Head of caudate nucleus (tissue), 42 donors: ENCODE measurements around the gene SPDYE6.
"Not testable (repeated sequence)": the region's sequence is repeated elsewhere in the genome, so short reads cannot be mapped to it uniquely, and the experiment has no call there.

Experiments
- DNase-seq, 42 donors: peaks; one replicate each; pipeline versions ENCODE4 v3.0.0 to v3.0.0-alpha.2; 2020 to 2021; ENCODE audit warnings: mixed read lengths in 7 of 42
- intact Hi-C: fragments of 100-400 bp; cut with DNase I; formaldehyde crosslinking; loops from one replicate; pipeline ENCODE4 v1.15.0; 2022

Gene SPDYE6

DNA sequence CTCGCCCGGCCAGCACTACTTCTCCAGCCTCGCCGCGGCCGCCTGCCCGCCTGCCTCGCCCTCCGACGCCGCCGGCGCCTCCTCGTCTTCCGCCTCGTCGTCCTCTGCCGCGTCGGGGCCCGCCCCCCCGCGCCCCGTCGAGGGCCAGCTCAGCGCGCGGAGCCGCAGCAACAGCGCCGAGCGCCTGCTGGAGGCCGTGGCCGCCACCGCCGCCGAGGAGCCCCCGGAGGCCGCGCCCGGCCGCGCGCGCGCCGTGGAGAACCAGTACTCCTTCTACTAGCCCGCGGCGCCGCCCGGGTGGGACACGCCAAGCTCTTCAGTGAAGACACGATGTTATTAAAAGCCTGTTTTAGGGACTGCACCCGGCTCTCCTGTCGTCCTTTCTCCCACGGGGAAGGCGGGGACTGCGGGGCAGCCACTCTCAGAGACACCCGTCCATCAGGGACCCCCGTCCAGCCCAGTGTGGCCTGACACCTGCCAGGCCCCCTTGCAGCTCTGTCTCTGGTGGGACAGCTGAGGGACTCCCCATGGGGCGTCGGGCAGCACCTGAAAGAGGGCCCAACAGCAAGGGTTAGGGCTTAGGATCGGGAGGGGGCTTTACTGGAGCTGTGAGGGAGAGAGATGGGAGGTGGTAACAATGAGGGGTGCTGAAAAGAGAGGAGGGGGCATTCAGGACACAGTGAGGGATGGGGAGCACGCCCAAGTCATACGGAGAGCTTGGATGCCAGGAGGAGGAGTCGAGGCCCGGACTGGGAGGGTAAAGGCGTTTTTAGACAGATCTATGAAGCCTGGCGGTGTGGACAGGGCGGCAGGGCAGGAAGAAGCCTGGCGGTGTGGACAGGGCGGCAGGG is 34.7 kb downstream of the SPDYE6 start:
- intact Hi-C loops, result no loop called here
- DNase-seq, result peak in 6 of 42 donors; percentile 2 to 23 (median 10)

DNA sequence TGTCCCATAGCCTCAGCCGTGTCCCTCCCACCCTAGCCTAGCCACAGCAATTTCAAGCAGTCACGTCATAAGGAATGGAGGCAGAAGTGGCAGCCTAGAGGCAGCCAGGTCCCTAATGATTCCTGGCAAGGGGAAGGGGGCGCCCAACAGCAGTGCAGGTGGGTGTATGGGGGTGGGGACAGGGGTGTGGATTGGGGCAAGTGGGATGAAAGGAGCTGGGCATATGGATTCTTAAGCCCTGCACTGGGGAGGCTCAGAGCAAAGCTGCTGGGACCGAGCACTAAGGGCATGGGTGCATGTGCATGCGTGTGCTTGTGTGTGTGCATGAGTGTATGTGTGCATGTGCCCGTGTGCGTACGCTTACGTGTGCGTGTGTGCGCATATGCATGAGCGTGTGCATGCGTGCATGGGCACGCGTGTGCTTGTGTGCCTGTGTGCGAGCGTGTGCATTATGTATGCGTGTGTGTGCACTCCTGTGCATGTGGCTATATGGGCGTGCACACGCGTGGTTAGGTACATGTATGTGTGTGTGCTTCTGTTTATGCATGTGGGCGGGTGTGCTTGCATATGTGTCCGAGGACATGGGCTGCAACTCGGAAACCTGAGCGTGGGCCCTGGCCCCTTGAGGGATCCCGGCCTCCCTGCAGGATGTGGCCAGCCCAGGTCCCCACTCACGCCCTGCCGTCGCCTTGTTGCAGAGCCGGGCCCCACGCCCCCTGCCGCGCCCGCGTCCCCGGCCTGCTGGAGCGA is 35.5 kb downstream of the SPDYE6 start:
- DNase-seq, result peak in 3 of 42 donors; percentile 12 to 22 (median 18)
- intact Hi-C loops, result no loop called here

DNA sequence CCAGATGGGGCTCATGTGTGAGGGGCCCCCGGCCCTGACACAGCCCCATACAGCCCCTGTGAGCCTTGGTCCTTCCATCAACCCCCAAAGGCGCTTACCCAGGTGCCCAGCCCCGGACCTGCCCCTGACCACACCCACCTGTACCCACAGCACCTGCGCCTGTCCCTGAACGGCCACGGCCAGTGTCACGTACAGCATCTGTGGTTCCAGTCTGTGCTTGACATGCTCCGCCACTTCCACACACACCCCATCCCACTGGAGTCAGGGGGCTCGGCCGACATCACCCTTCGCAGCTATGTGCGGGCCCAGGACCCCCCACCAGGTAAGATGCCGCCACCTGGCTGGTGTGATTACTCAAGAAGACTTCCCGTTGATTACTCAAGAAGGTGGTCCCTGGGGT is 36.1 kb downstream of the SPDYE6 start:
- intact Hi-C loops, result no loop called here
- DNase-seq, result peak in 2 of 42 donors; percentile 9 to 14

DNA sequence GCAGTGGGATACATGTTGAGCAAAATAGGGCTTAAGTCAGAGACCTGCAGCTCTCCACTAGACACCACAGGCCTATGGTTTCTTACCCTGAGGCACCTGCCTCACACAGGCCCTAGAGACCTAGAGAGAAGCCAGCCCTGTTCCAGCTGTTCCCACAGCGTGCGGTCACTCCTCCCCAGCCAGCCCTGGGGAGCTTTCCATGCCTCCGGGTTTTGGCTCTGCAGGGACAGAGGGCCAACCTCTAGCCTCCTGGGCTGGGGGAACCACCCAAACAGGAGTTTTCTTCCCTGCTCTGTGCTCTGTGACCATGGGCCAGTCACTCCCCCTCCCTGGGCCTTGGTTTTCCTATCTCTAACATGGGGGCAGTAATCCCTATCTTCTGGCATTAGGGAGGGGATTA is 36.6 kb downstream of the SPDYE6 start:
- intact Hi-C loops, result no loop called here

DNA sequence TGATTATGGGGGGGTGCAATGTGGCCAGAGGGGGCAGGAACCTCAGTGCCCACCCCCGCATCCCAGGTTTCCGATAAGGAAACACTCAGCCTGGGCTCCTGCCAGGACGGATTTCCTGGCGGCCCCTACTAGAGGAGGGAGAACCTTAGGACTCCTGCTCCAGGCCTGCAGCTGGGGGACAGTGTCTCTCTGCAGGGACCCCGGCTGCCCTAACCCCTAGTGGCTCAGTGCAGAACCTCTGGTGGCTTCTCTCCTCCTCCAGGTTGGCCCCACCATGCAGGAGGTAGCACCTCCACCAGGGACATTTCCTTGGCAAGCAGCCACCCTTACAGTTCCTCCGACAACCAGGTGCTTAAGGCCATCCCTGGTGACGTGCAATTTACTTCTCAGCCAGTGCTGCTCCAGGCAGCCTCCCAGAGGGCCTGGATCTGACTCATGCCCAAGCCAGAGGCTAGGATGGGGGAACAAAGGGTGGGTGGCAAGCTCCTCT is 37.7 kb downstream of the SPDYE6 start:
- DNase-seq, result no peak
- intact Hi-C loops, result no loop called here

More for the DNA sequence above, 36.6 kb downstream of the SPDYE6 start:
- peak in 1 of 42 donors; percentile 0 for DNase-seq

DNA sequence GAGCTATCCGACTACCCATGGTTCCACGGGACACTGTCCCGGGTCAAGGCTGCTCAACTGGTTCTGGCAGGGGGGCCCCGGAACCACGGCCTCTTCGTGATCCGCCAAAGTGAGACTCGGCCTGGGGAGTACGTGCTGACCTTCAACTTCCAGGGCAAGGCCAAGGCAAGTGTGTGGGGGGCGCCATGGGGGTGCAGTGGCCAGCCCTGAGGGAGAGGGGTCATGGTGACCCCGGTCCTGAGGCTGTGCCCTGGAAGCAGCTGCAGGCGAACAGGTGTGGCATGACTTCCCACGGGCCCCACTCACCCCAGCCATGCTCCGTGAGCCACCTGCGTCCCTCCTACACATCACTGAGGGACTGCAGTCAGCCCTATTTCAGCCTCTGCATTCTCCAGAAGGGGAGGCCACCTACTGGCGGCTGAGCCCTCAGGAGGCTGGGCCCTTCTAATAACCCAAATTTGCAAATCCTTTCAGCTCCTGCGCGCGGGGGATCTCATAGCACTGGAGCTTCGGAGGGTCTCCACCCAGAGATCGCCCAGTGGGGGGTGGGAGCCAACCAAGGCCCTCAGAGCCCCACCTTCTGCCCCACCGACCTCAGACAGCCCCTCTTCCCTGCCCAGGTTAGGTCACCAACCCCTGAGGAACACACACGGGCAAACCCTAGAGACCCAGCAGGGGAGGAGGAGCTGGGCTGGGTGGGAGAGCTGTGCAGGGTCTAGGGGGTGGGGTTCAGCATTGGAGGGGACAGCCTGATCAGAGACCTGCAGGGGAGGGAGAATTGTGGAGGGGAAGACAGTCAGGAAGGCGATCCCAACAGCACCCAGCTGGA is 38.8 kb downstream of the SPDYE6 start:
- DNase-seq, result no peak

DNA sequence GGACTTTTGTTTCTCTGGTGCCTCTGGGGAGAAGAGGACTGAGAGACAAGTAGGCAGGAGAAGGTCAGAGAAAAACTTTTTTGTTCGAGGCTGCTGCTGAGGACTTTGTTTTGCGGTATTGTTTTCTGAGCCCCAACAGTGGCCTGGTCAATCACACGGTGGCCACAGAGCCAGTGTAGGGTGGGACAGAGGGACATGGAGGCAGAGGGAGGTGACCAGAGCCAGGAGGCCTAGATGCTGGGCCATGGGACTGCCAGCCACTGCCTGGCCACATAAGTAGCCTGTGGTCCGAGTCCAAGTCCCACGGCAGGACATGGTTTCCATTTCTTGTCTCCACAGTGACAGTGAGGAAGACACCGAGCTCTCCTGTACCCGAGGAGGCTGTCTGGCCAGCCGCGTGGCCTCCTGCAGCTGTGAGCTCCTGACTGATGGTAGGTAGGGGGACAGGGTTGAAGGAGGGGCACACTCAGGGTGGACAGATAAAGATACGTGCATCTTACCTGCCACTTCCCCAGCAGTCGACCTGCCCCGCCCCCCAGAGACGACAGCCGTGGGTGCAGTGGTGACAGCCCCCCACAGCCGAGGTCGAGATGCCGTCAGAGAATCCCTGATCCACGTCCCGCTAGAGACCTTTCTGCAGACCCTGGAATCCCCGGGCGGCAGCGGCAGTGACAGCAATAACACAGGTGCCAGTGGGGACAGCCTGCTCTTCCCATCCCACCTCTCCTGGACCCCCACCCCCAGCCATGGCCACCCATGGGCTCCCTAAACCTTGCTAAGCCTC is 42.1 kb downstream of the SPDYE6 start:
- no peak for DNase-seq
- intact Hi-C loops, result no loop called here

More for the DNA sequence above, 38.8 kb downstream of the SPDYE6 start:
- intact Hi-C loops, result no loop called here

DNA sequence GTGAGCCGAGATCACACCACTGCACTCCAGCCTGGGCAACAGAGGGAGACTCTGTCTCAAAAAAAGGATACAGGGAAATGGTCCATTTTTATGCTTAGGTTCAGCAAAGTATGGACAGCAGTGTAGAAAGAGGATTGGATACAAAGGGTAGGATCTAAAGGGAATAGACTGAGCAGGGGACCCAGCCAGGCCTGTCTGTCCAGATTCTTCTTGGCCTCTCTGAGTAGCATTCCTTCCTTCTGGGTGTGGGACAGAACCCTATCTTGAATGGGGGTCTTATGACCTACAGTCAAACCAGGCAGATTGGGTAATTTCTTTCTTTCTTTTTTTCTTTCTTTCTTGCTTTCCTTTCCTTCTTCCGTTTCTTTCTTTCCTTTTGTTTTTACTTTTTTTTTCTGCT is 43.9 kb downstream of the SPDYE6 start:
- intact Hi-C loops, result no loop called here
- DNase-seq, result no peak

DNA sequence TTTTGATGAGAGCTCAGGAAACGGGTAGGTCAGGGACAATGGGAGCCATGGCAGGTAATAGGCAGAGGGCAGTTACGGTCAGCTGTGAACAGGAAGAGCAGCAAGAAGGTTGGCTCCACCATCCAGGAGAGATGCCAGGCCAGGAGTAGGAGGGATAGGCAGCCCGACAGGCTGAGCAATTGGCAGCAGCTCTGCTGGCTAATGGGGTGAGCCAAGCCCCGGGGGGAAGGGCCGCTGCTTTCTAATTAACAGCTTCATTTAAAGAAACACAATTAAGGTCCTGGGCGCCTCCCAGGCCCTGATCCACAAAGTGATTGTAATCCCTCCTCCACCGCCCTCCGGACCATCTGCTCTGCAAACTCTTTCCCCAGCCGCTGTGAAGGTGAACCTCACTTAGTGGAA is 45.8 kb downstream of the SPDYE6 start:
- peak in 31 of 42 donors; percentile 15 to 69 (median 39) for DNase-seq
- intact Hi-C loops, result no loop called here

DNA sequence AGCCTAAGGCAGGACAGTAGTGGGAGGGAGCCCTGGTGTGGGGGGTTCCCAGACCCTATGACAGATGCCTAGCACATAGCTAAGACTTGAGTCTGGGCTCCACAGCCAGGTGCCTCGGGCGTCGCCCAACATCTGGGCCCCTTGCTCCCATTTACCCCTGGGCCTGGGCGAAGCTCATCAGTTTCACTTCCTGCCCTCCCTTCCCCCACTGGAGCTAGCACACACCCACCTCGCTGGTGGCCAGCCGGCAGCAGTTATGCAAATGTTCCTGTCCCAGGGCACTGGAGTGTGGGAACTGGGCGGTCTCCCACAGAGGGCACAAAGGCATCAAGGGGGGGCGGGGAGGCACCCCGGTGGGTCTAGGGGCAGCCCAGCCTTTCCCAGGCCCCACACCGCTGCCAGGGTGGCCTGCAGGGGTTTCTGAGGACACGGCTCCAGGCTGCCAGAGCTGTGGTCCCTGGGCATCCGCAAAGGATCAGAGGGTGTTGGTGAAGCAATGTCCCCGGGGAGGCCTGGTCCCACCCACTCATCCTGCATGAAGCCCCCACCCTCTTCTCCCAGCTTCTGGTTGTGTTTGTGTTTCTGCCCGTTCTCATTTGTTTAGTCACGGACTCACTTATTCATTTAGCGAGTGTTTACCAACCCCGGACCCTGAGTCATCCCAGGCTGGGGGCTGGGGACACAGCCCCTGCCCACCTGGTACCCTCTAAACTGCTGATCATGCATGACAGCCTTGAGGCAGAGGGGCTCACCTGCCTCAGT is 49.1 kb downstream of the SPDYE6 start:
- intact Hi-C loops, result no loop called here
- peak in 38 of 42 donors; percentile 11 to 77 (median 48) for DNase-seq

DNA sequence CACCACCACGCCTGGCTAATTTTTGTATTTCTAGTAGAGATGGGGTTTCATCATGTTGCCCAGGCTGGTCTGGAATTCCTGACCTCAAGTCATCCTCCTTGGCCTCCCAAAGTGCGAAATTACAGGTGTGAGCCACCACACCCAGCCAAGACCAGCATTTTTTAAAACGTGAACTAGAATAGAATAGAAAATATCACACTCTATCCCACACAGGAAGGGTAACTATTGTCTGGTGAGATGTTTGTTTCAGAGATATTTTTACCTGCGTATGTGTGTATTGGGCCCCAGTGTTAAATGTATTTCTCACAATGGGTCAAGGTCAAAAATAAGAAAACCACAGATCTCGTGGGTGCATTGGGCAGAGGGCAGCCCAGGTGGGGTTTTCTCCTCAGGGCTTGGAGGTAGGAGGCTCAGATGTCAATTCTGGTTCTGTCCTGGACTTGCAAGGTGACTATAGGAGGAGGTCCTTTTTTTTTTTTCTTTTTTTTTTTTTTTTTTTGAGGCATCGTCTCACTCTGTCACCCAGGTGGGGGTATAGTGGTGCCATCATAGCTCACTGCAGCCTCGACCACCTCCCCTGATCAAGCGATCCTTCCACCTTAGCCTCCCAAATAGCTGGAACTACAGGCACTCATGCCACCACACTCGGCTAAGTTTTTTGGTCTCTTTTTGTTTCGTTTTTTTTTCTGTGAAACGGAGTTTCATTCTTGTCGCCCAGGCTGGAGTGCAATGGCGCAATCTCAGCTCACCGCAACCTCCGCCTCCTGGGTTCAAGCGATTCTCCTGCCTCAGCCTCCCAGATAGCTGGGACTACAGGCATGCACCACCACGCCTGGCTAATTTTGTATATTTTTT is 50.6 kb downstream of the SPDYE6 start:
- intact Hi-C loops, result no loop called here
- no peak for DNase-seq

DNA sequence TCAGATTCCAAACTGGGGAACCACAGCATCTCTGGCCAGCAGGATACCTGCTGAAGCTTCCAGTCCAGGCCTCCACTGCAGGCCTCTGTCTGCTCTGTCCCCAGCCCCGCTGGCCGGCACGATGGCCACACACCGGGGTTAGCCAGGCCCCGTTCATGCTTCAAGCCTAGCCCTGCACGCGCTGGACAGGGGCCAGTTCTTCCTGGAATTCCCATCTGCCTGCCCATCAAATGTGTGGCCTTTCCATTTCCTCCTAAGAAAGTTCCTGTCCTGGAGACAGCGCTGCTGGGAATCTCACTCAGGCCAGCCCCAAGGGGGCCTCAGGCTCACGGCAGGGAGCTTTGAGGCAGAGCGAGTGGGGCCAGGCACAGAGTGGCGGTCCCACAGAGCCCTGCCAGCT is 51.6 kb downstream of the SPDYE6 start:
- peak in 2 of 42 donors; percentile 15 to 35 for DNase-seq
- intact Hi-C loops, result no loop called here

DNA sequence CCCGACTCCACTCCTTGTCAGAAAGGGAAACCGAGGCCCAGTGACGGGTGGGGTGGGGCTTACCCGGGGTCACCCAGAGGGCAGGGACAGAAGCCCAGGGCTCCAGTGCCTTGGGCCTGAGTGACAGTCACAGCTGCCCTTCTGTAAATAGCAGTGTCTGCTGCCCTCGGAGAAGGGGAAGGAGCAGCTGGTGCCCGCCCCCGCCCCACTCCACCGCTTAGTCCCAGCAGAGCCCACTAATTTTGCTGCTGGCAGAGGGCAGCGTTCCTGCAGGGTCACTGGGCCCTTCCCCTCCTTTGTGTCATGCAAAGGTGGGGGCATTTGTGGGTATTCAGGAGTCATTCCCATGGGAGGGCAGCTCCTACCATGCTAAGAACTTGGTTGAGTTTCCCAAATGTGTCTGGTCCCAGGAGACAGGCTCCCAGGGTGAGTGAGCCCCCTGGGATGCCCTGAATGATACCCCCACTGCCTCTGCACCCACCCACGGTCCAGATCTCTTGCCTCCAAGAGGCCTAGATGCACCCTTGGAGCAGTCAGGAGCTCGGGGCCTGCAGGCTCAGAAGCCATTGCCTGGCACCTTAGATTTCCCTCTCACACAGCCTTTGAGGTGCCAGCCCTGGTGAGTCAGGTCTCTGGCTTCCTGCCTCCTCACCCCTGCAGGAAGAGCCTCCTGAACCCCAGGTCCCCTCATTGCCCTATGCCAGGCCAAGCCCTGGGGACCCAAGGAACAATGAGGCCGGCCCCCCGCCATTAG is 52.4 kb downstream of the SPDYE6 start:
- no peak for DNase-seq
- intact Hi-C loops, result no loop called here

DNA sequence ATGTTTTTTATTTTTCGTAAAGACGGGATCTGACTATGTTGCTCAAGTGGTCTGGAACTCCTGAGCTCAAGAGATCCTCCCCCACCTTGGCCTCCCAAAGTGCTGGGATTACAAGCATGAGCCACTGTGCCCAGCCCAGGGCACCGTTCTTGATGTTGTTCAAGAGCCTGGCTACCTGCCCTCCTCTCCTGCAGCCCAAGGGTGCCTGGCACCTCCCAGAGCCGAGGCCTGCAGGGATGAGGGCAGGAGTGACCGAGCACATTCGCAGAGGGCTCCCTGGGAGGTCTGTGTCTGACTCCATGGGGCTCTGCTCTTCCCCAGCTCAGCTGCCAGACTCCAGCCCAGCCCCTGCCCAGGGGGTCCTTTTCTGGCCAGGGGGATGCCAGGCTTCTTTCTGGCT is 54.2 kb downstream of the SPDYE6 start:
- no peak for DNase-seq
- intact Hi-C loops, result no loop called here

DNA sequence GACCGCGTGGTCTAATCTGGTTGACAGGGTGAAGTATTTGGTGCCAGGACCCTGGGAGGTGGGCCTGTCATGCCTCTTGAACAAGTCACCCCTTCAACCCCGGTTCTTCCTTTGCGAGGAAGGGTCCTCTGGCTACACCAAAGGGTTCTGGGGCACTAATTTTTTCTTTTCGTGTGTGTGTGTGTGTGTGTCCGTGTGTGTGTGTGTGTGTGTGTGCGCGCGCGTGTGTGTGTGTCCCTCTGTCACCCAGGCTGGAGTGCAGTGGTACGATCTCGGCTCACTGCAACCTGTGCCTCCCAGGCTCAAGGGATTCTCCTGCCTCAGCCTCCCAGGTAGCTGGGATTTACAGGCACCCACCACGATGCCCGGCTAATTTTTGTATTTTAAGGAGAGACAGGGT is 54.9 kb downstream of the SPDYE6 start:
- intact Hi-C loops, DNase-seq: not testable (repeated sequence)

DNA sequence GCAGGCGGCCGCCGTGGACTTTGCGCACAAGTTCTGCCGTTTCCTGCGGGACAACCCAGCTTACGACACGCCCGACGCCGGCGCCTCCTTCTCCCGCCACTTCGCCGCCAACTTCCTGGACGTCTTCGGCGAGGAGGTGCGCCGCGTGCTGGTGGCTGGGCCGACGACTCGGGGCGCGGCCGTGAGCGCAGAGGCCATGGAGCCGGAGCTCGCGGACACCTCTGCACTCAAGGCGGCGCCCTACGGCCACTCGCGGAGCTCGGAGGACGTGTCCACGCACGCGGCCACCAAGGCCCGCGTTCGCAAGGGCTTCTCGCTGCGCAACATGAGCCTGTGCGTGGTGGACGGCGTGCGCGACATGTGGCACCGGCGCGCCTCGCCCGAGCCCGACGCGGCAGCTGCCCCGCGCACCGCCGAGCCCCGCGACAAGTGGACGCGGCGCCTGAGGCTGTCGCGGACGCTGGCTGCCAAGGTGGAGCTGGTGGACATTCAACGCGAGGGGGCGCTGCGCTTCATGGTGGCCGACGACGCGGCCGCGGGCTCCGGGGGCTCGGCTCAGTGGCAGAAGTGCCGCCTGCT is 55.5 kb downstream of the SPDYE6 start:
- intact Hi-C loops, result no loop called here
- DNase-seq, result no peak
